Fibroblast of the aortic adventitia (primary cell): ENCODE measurements around the gene IGF1. TPM values are rescaled to one million over a fixed set of nuclear protein-coding genes. Genes with fewer than 3 reads are reported as not detected.

ENCODE experiments used
- DNase-seq: peaks from one replicate; pipeline ENCODE4 v3.0.0-alpha.2; 2010; ENCODE audit warnings: low read depth
- H3K4me3 ChIP-seq: 2 replicates; pipeline ENCODE4 v1.5.1; 2011; ENCODE audit warnings: low read depth, mild to moderate bottlenecking, control low read depth, low read length, moderate library complexity
- total RNA-seq: library from RNA; depleted of rRNA; stranded (reverse); fragments of >200 nt; gene quantifications from 2 replicates; pipeline ENCODE4 v1.2.3, GENCODE V29; 2012; ENCODE audit warnings: low replicate concordance
- TF ChIP-seq, protein P1 (sequence below): IDR thresholded peaks from 2 replicates; pipeline ENCODE4 v1.5.1; 2011; ENCODE audit warnings: mild to moderate bottlenecking, low read length, control low read depth, inconsistent platforms; ENCODE audit not compliant: insufficient read depth

Gene IGF1
- total RNA-seq, 1 donor = 0.63 TPM

DNA sequence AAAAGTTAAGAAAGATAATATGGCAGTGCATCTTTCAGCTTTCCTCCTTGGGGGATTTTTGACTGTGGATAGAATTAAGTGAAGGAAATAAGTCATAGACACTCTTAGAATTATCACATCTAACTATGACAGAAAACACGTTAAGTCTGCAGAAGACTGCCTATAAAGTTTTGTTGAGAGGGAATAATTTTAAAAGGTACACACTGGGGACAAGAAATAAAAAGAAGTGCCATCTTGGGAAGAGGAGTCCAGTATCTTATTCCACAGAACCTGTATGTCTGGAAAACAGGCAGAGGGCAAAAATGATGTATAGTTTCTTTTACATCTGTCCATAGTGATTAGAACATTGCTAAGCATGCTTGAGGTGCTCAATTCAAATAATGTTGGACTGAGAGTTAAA, 80.7 kb downstream of the IGF1 start:
- TF ChIP-seq, protein P1, sequence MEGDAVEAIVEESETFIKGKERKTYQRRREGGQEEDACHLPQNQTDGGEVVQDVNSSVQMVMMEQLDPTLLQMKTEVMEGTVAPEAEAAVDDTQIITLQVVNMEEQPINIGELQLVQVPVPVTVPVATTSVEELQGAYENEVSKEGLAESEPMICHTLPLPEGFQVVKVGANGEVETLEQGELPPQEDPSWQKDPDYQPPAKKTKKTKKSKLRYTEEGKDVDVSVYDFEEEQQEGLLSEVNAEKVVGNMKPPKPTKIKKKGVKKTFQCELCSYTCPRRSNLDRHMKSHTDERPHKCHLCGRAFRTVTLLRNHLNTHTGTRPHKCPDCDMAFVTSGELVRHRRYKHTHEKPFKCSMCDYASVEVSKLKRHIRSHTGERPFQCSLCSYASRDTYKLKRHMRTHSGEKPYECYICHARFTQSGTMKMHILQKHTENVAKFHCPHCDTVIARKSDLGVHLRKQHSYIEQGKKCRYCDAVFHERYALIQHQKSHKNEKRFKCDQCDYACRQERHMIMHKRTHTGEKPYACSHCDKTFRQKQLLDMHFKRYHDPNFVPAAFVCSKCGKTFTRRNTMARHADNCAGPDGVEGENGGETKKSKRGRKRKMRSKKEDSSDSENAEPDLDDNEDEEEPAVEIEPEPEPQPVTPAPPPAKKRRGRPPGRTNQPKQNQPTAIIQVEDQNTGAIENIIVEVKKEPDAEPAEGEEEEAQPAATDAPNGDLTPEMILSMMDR = no peak
- no peak overlapping the region for H3K4me3 ChIP-seq
- no peak for DNase-seq

DNA sequence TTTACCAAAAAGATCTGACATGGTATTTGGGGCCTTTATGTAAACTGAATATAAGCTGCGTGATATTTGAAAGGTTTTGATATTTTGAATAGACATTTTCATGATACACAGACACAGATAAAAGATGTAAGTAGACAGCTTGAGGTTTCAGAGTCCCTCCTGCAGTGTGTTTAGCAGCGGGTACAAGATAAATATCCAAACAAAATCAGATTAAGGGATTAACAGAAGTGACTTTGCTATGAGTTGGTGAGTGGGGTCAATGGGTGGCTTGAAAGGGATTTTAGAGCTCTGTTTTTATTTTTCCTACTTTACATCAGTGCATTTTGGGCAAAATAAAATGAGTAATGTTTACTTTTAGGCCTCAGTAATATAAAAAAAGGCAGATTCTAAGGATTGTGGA, 84.1 kb downstream of the IGF1 start:
- no peak for DNase-seq
- no peak overlapping the region for H3K4me3 ChIP-seq

DNA sequence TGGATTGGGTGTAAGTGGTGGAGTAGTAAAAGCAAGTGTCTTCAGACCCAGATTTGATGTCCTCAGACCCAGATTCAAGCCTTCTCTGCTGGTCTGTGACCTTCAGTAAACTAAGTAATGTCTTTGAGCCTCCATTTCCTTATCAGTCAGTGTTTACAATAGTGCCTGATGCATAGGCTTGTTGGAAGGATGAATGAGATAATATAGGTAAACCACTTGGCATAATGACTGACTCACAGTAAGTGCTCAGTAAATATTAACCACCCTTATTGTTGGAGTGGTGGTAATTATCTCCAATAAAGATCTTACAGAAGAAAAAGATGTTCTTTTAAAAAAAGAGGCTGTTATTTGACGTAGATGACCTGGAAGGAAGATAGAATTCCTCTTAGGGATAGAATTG, 86.2 kb downstream of the IGF1 start:
- DNase-seq = no peak
- TF ChIP-seq, protein P1 = no peak
- no peak overlapping the region for H3K4me3 ChIP-seq

More for the DNA sequence above, 84.1 kb downstream of the IGF1 start:
- TF ChIP-seq, protein P1 = no peak

DNA sequence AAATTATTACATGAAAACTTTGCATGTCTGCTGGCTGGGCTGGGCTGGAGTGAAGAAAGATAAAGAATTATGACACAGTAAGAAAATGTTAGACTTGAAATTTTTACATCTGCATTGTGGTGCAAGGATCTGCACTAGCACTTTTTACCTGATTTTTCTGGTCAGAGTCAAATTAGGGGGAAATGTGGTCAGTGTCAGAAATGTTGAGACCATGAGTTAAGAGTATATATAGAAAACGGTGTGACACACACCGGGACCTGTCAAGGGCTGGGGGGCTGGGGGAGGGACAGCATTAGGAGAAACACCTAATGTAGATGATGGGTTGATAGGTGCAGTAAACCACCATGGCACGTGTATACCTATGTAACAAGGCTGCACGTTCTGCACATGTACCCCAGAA, 90.3 kb downstream of the IGF1 start:
- no peak overlapping the region for H3K4me3 ChIP-seq
- TF ChIP-seq, protein P1 = no peak
- DNase-seq = no peak

DNA sequence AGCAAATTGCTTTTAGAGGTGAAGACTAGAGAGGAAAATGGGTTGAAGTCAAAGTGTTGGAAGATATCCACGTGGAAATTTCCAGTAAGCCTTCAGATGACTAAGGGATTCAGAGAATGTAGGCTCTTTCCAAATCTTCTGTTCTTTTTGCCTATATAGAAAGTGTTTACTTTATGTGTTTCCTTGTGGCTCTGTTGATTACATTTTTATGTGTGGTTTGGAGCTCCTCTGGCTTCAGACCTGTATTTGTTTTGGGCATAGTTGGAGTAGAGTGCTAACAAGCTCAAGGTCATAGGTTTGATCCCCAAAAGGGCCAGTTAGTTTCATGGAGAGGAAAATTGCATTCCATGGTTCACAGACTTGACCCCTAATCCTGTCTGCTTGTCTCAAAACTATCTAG, 91.9 kb downstream of the IGF1 start:
- no peak overlapping the region for H3K4me3 ChIP-seq
- TF ChIP-seq, protein P1 = no peak
- DNase-seq = no peak

DNA sequence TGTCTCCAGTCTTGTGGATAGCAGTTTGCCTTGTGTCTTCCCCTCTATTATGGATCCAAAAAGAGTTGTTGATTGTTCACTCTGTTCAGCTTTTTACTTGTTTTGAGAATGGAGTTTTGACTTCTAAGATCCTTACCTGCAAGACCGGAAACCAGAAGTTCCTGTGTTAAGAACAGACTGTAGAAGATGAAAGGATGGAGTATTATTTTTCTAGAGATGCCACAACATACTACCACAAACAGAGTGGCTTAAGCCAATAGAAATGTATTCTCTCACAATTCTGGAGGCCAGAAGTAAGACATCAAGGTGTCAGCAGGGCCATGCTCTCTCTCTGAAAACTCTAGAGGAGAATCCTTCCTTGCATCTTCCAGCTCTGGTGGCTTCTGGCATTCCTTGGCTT, 95.0 kb downstream of the IGF1 start:
- TF ChIP-seq, protein P1 = no peak
- no peak for DNase-seq
- H3K4me3 ChIP-seq = no peak overlapping the region
